ENCODE results near the gene CSMD2. TPM values are rescaled to one million over a fixed set of nuclear protein-coding genes. Genes with fewer than 3 reads are reported as not detected.

Gene CSMD2
- total and polyA plus RNA-seq, 2 of the 4 experiments (the other 2 are of a cell fraction), result under 0.01 to 0.36 TPM

DNA sequence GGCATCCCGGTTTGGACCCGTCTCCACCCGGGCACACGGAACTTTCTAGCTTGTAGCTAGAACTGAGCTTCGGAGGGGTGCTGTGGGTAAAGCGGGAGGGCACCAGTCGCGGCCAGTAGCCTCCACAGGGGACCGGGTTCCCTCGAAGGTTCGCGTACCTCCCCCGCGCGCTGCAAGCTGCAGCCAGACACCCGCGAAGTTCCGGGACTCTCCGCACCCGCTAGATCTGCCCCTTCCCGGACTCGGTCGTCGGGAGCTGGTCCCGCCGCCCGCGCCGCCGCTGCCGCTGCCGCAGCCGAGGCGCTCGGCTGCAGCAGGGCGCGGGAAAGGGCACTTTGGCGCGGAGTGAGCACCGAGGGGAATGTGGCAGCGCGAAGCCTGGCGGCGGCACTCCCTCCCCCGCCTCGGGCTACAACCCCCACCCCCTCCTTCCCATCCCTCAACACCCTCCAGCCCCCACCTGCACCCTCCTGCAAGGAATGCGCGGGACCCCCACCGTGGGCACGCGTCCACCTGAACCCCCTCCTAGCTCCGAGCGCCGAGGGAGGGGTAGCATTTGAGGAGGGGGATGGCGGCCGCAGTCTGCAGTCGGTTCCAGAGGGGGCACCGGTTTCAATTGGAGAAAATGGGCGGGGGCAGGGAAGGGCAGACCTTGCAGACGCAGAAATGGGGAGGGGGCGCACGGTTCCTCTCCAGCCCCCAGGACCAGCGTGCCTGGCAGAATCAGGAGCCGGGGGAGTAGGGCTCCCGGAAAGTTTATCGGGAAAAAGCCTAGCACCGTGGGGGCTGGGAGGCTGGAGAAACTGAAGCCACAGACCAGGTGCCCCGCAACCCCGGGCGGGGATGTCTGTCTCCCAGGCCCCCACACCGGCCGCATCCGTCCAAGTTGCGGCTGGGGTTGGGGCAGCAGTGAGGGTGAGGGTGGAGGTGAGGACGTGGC, 968 bp downstream of the CSMD2 start:
- Histone ChIP-seq H4K5ac (ENCODE audit: low read depth, low read length) (no peak overlapping the region), H3K56ac (ENCODE audit: extremely low read depth, insufficient read depth, low read length) (no peak overlapping the region), H3K4me2 (ENCODE audit: low read depth, low read length) (peak overlapping the region; percentile 40; the same call in 1 of the 2 replicates), H3K9me3 (ENCODE audit: control insufficient read depth, insufficient read depth, low read length) (no peaks in the 10 kb centered on the region), H2AK9ac (replicated peaks; ENCODE audit: low read depth, low read length, poor library complexity) (no peak overlapping the region), H3K27me3 (ENCODE audit: control insufficient read depth, insufficient read depth, low read length) (peaks cover 15% of the 10 kb centered on the region), H2AFZ (replicated peaks; ENCODE audit: low read length, poor library complexity) (peak overlapping the region; percentile 23), H2AK5ac (ENCODE audit: low read depth, low read length) (no peak overlapping the region), H4K91ac (ENCODE audit: insufficient read depth, low read depth, low read length) (no peak overlapping the region), H3K79me1 (ENCODE audit: low read depth in 1 of 2, low read length in 2 of 2) (no peaks in the 10 kb centered on the region), H3K9me1 (ENCODE audit: insufficient read depth, low read length) (no peaks in the 10 kb centered on the region), H3K9ac (ENCODE audit: low read depth, low read length) (no peak overlapping the region), H3K36me3 (ENCODE audit: control insufficient read depth, insufficient read depth, low read length) (no peaks in the 10 kb centered on the region), H4K8ac (ENCODE audit: low read depth in 2 of 2, low read length in 2 of 2) (no peak overlapping the region), H3K4me3 (ENCODE audit: insufficient read depth, low read depth, low read length) (peak overlapping the region; percentile 31), H3K4ac (ENCODE audit: low read depth, low read length) (no peak overlapping the region), H2BK20ac (ENCODE audit: low read depth, low read length) (no peak overlapping the region), H3K4me1 (ENCODE audit: control insufficient read depth, insufficient read depth, low read length) (no peaks in the 10 kb centered on the region; the same call in 1 of the 2 replicates), H2BK120ac (ENCODE audit: low read depth, low read length) (no peak overlapping the region), H2BK5ac (ENCODE audit: low read depth, low read length, poor library complexity, severe bottlenecking) (no peak overlapping the region), H3K23ac (ENCODE audit: low read depth, low read length) (no peak overlapping the region), H3K18ac (ENCODE audit: low read depth, low read length) (no peak overlapping the region), H3K14ac (replicated peaks; ENCODE audit: low read depth, low read length) (no peak overlapping the region), H4K20me1 (ENCODE audit: insufficient read depth, low read length) (no peaks in the 10 kb centered on the region), H3K27ac (ENCODE audit: insufficient read depth, low read length) (no peak overlapping the region), H2BK15ac (ENCODE audit: low read depth, low read length) (no peak overlapping the region)
- ChIA-PET POLR2A (ENCODE audit: unreplicated experiment) (no interaction called here), CTCF (no interaction called here)
- no TSS peak for BruUV-seq (replicated peaks)
- no peak for DNase-seq
- 1% methylated on average over 21 of the region's 75 CpGs; no CpG with 5 or more reads in 1 of the 2 experiments for WGBS, 2 experiments (ENCODE audit: extremely low coverage in 2 of 2, insufficient read length in 1 of 2)
- intact Hi-C loops (cut with micrococcal nuclease), result loop anchor here (1.0 kb wide), 3 partner anchors 50 to 531 kb away; no protein-coding TSS in a partner anchor
- in situ Hi-C loops (cut with MboI; ENCODE audit: low sequenced_read_pairs), result no loop called here
- TF ChIP-seq BHLHE40 (IDR thresholded peaks at IDR 0.05; ENCODE audit: low read depth, low read length), result no peak
- TF ChIP-seq MXI1 (IDR thresholded peaks at IDR 0.05; ENCODE audit: borderline replicate concordance, low read depth, low read length), result no peak
- no peak for TF ChIP-seq SMC3 (IDR thresholded peaks at IDR 0.05; ENCODE audit: low read depth, low read length)
- TF ChIP-seq ELK1 (IDR thresholded peaks at IDR 0.05; ENCODE audit: borderline replicate concordance, low read depth, low read length), result no peak
- no peak for TF ChIP-seq MAZ (IDR thresholded peaks at IDR 0.05; ENCODE audit: borderline replicate concordance, low read depth, low read length)
- TF ChIP-seq FOS (IDR thresholded peaks at IDR 0.05; ENCODE audit: low read depth, low read length), result no peak
- TF ChIP-seq RAD21 (IDR thresholded peaks at IDR 0.05; ENCODE audit: low read length), result no peak
- no peak for TF ChIP-seq USF2 (IDR thresholded peaks at IDR 0.05; ENCODE audit: low read depth, low read length)
- TF ChIP-seq POLR2A (IDR thresholded peaks at IDR 0.05; ENCODE audit: low read depth, low read length), result no peak
- TF ChIP-seq RFX5 (IDR thresholded peaks at IDR 0.05; ENCODE audit: low read depth, low read length), result no peak
- no peak for TF ChIP-seq NFE2L2 (IDR thresholded peaks at IDR 0.05; ENCODE audit: low read depth, low read length)
- TF ChIP-seq CTCF (conservative IDR thresholded peaks at IDR 0.05; ENCODE audit: low read depth, low read length), result no peak
- TF ChIP-seq CHD1 (IDR thresholded peaks at IDR 0.05; ENCODE audit: low read depth, low read length), result no peak
- no peak; the same call in none of the 2 replicates for ATAC-seq (ENCODE audit: low read depth)
- dilution Hi-C loops (cut with HindIII; ENCODE audit: low sequenced_read_pairs, unreplicated experiment), result no loop called here
